Measurements from ENCODE around the gene IGSF21. TPM values are rescaled to one million over a fixed set of nuclear protein-coding genes. Genes with fewer than 3 reads are reported as not detected.

The IGSF21 gene
- total RNA-seq (2013; cell fraction: nucleolus; rRNA removed), result 1.9 and 2.7 TPM in 2 replicates
- not detected in 2 replicates for total RNA-seq (2014; rRNA removed)
- not detected in 2 replicates for total RNA-seq (2014; rRNA removed; fragmentation: Illumina TruSeq; extraction: Trizol)
- not detected in 2 replicates for total RNA-seq (2021)
- polyA plus RNA-seq (2011; ENCODE audit: low read depth), result 0.16 TPM
- 0.29 and 0.49 TPM in 2 replicates for polyA plus RNA-seq (2011; rRNA removed)
- 0.72 and 0.99 TPM in 2 replicates for polyA plus RNA-seq (2011; cell fraction: cytosol; rRNA removed)
- 0.85 and 1.5 TPM in 2 replicates for polyA plus RNA-seq (2011; cell fraction: nucleus; rRNA removed)
- 0.30 and 0.51 TPM in 2 replicates for polyA plus RNA-seq (2012)
- polyA plus RNA-seq (2014; fragmentation: Illumina TruSeq; extraction: Trizol), result not detected in 2 replicates
- polyA plus RNA-seq (2014; fragmentation: Nextera tagmentation; extraction: Ambion mirVana), result under 1 TPM in 1 of 2 experiments, not detected in 1; 0.03 TPM
- polyA plus RNA-seq (2014; rRNA removed), result 0.11 TPM in 1 of 2 replicates, not detected in the other
- not detected for polyA plus RNA-seq (2016; fragmentation: Nextera tagmentation; extraction: Ambion mirVana)
- 0.37 and 1.6 TPM in 2 replicates for polyA minus RNA-seq (2011; rRNA and poly(A)+ RNA removed)
- not detected in 2 replicates for polyA minus RNA-seq (2011; cell fraction: cytosol; rRNA and poly(A)+ RNA removed)
- 0.36 TPM in 1 of 2 replicates, not detected in the other for polyA minus RNA-seq (2011; cell fraction: nucleus; rRNA and poly(A)+ RNA removed)
- Bru-seq, nascent RNA, result percentile 24 among the genes with signal in this experiment
- BruChase-seq, experiment 1, labeled RNA remaining after a 6-hour chase, result percentile 10 among the genes with signal in this experiment
- percentile 12 among the genes with signal in this experiment for BruChase-seq, experiment 2, labeled RNA remaining after a 2-hour chase
- long read RNA-seq, experiment 1, result 0 reads
- long read RNA-seq, experiment 2, result 0 reads

- Histone ChIP-seq H3K4me2 (ENCODE audit: control insufficient read depth, insufficient read depth) (no peak within 1 kb of the TSS), H3K79me2 (ENCODE audit: control insufficient read depth, insufficient read depth, low read length) (no peaks in the 10 kb centered on the region), H3K36me3 (ENCODE audit: control insufficient read depth in 2 of 2, insufficient read depth in 2 of 2, low read length in 1 of 2) (no peaks in the 10 kb centered on the region), H3K9me3 (replicated peaks; ENCODE audit: control insufficient read depth, insufficient read depth, low read length) (no peaks in the 10 kb centered on the region), H3K9ac (ENCODE audit: control insufficient read depth, insufficient read depth, low read length) (no peak within 1 kb of the TSS), H4K20me1 (ENCODE audit: control insufficient read depth, insufficient read depth) (no peaks in the 10 kb centered on the region), H2AFZ (ENCODE audit: control insufficient read depth, low read depth, low read length) (no peak within 1 kb of the TSS), H3K4me1 (ENCODE audit: control insufficient read depth, insufficient read depth, low read length) (no peaks in the 10 kb centered on the region), H3K27ac (ENCODE audit: control insufficient read depth, insufficient read depth) (no peak within 1 kb of the TSS), H3K27me3 (replicated peaks in 1 of 2; ENCODE audit: control insufficient read depth in 2 of 2, insufficient read depth in 2 of 2, low read length in 1 of 2) (peaks cover 5 to 7% of the 10 kb centered on the region in 2 experiments), H3K4me3 (no peak within 1 kb of the TSS)
- RAD21 ChIA-PET (ENCODE audit: unreplicated experiment), result no interaction called here
- POLR2A ChIA-PET, result no interaction called here
- no TSS peak for BruUV-seq (replicated peaks)
- no peak for ATAC-seq
- in situ Hi-C loops (cut with MboI), result no loop called here
- CTCF ChIA-PET, result no interaction called here
- FAIRE-seq, result no peak
- DNase-seq (ENCODE audit: low read depth, low spot score), result no peak
- TF ChIP-seq HDAC6 (IDR thresholded peaks at IDR 0.05; ENCODE audit: unreplicated experiment), result no peak
- no peak for TF ChIP-seq SIX5 (IDR thresholded peaks at IDR 0.05; ENCODE audit: low read depth, low read length, severe bottlenecking)
- TF ChIP-seq ZBTB11 (CRISPR knock-in tag; IDR thresholded peaks at IDR 0.05), result no peak
- TF ChIP-seq NBN (IDR thresholded peaks at IDR 0.05), result no peak
- TF ChIP-seq RELA (IDR thresholded peaks at IDR 0.05; ENCODE audit: borderline replicate concordance, partially characterized antibody), result no peak
- TF ChIP-seq, protein P1, sequence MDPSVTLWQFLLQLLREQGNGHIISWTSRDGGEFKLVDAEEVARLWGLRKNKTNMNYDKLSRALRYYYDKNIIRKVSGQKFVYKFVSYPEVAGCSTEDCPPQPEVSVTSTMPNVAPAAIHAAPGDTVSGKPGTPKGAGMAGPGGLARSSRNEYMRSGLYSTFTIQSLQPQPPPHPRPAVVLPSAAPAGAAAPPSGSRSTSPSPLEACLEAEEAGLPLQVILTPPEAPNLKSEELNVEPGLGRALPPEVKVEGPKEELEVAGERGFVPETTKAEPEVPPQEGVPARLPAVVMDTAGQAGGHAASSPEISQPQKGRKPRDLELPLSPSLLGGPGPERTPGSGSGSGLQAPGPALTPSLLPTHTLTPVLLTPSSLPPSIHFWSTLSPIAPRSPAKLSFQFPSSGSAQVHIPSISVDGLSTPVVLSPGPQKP (IDR thresholded peaks at IDR 0.05; ENCODE audit: low read depth, low read length), result no peak
- TF ChIP-seq, protein P2, sequence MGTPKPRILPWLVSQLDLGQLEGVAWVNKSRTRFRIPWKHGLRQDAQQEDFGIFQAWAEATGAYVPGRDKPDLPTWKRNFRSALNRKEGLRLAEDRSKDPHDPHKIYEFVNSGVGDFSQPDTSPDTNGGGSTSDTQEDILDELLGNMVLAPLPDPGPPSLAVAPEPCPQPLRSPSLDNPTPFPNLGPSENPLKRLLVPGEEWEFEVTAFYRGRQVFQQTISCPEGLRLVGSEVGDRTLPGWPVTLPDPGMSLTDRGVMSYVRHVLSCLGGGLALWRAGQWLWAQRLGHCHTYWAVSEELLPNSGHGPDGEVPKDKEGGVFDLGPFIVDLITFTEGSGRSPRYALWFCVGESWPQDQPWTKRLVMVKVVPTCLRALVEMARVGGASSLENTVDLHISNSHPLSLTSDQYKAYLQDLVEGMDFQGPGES (IDR thresholded peaks at IDR 0.05), result no peak
- no peak for TF ChIP-seq MTA2 (IDR thresholded peaks at IDR 0.05; ENCODE audit: low read depth)
- TF ChIP-seq STAT1 (conservative IDR thresholded peaks at IDR 0.05), result no peak
- no peak for TF ChIP-seq EZH2 (IDR thresholded peaks at IDR 0.05; ENCODE audit: borderline replicate concordance, control insufficient read depth, low read depth, low read length)
- SMC1A ChIA-PET (ENCODE audit: uncharacterized antibody, unreplicated experiment), result no interaction called here
- 40% methylated on average over 56 of the region's 108 CpGs for WGBS (ENCODE audit: insufficient coverage, insufficient replicate concordance, low lambda C conversion rate, missing lambda C conversion rate)
- intact Hi-C loops (cut with micrococcal nuclease; ENCODE audit: unreplicated experiment), result no loop called here
These were observed at the start of gene IGSF21 for GRCh38 chr1:18107369-18108298. IGSF21 (plus strand) TSS chr1:18107798; CDS start chr1:18108129, 331 bp downstream.

Measured in GM12878 (cell line).